C1 segment of cervical spinal cord (tissue), 14 donors: ENCODE measurements around the gene SPATA21.
A peak's percentile ranks its signal among the peaks of the same experiment; 100 is the strongest.

Experiments
- DNase-seq, 14 donors: peaks; one replicate each; lab custom pipeline; 2025; lab: John Stamatoyannopoulos, UW

The SPATA21 gene

GRCh38 chr1:16421201-16421600, 16.0 kb downstream of the SPATA21 start:
- DNase-seq, result no peak

- DNase-seq, result no peak
These were observed 16.7 kb downstream of the SPATA21 start for GRCh38 chr1:16420424-16421118.

- DNase-seq, result no peak
These were observed 18.3 kb downstream of the SPATA21 start for GRCh38 chr1:16418823-16419425.

GRCh38 chr1:16413191-16413590, 24.0 kb downstream of the SPATA21 start:
- no peak for DNase-seq

- no peak for DNase-seq
These were observed 26.4 kb downstream of the SPATA21 start for GRCh38 chr1:16410803-16411202.

GRCh38 chr1:16409536-16410152, 27.6 kb downstream of the SPATA21 start:
- DNase-seq, result no peak

GRCh38 chr1:16406868-16407267, 30.4 kb downstream of the SPATA21 start:
- DNase-seq, result no peak

GRCh38 chr1:16405441-16405840, 31.8 kb downstream of the SPATA21 start:
- no peak for DNase-seq

GRCh38 chr1:16402742-16403141, 34.5 kb downstream of the SPATA21 start:
- no peak for DNase-seq

- DNase-seq, result peak in 1 of 14 donors; percentile 7
These were observed 38.8 kb downstream of the SPATA21 start for GRCh38 chr1:16398371-16398953.

GRCh38 chr1:16397120-16397519, 40.1 kb downstream of the SPATA21 start:
- DNase-seq, result no peak

- DNase-seq, result peak in 1 of 14 donors; percentile 24
These were observed 40.6 kb downstream of the SPATA21 start for GRCh38 chr1:16396591-16396990.

- no peak for DNase-seq
These were observed 42.2 kb downstream of the SPATA21 start for GRCh38 chr1:16394977-16395376.

GRCh38 chr1:16393570-16394521, 43.4 kb downstream of the SPATA21 start:
- DNase-seq, result peak in 8 of 14 donors; percentile 12 to 93 (median 48)

- peak in 2 of 14 donors; percentile 23 to 37 for DNase-seq
These were observed 44.3 kb downstream of the SPATA21 start for GRCh38 chr1:16392740-16393569.

GRCh38 chr1:16391411-16391810, 45.8 kb downstream of the SPATA21 start:
- DNase-seq, result no peak

- no peak for DNase-seq
These were observed 49.7 kb downstream of the SPATA21 start for GRCh38 chr1:16387201-16388188.

GRCh38 chr1:16386454-16387113, 50.6 kb downstream of the SPATA21 start:
- peak in 9 of 14 donors; percentile 15 to 79 (median 23) for DNase-seq
